Measurements from ENCODE around the gene FBXW7.
A peak's percentile ranks its signal among the peaks of the same experiment; 100 is the strongest.

Gene FBXW7

DNA sequence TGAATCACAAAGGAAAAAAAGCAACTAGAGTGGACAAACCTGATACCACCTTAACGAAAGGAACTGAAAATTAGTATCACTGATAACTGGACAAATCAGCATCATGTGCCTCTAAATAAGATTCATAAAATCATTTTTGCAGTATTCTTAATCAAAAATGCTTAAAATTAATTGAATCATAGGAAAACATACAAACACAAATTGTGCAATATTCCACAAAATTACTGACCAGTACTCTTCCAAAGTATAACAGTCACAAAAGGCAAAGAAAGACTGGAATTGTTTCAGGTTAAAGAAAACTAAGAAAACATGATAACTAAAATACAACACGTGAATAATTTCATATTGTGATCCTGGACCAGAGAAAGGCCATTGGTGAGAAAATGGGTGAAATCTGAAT lies 27.1 kb downstream of the FBXW7 start:
- H3K27ac Mint-ChIP-seq, result no peak overlapping the region
- H3K4me3 Mint-ChIP-seq, result no peak overlapping the region
- H3K36me3 Mint-ChIP-seq, result peaks cover 5% of the 10 kb centered on the region
- H3K27me3 Mint-ChIP-seq, result no peaks in the 10 kb centered on the region
- H3K4me1 Mint-ChIP-seq, result peaks cover 62% of the 10 kb centered on the region
- H3K9me3 Mint-ChIP-seq, result no peaks in the 10 kb centered on the region

- no peak overlapping the region for H3K27ac Mint-ChIP-seq
- H3K4me1 Mint-ChIP-seq, result peaks cover 60% of the 10 kb centered on the region
- no peak overlapping the region for H3K4me3 Mint-ChIP-seq
- H3K36me3 Mint-ChIP-seq, result peaks cover 5% of the 10 kb centered on the region
- H3K27me3 Mint-ChIP-seq, result no peaks in the 10 kb centered on the region
- no peaks in the 10 kb centered on the region for H3K9me3 Mint-ChIP-seq
These were observed 27.5 kb downstream of the FBXW7 start for GRCh38 chr4:152508386-152508785.

GRCh38 chr4:152503653-152504290 lies 32.1 kb downstream of the FBXW7 start:
- no peak overlapping the region for H3K4me3 Mint-ChIP-seq
- H3K36me3 Mint-ChIP-seq, result peaks cover 5% of the 10 kb centered on the region
- H3K27ac Mint-ChIP-seq, result no peak overlapping the region
- H3K27me3 Mint-ChIP-seq, result no peaks in the 10 kb centered on the region
- H3K9me3 Mint-ChIP-seq, result no peaks in the 10 kb centered on the region
- peaks cover 41% of the 10 kb centered on the region for H3K4me1 Mint-ChIP-seq

DNA sequence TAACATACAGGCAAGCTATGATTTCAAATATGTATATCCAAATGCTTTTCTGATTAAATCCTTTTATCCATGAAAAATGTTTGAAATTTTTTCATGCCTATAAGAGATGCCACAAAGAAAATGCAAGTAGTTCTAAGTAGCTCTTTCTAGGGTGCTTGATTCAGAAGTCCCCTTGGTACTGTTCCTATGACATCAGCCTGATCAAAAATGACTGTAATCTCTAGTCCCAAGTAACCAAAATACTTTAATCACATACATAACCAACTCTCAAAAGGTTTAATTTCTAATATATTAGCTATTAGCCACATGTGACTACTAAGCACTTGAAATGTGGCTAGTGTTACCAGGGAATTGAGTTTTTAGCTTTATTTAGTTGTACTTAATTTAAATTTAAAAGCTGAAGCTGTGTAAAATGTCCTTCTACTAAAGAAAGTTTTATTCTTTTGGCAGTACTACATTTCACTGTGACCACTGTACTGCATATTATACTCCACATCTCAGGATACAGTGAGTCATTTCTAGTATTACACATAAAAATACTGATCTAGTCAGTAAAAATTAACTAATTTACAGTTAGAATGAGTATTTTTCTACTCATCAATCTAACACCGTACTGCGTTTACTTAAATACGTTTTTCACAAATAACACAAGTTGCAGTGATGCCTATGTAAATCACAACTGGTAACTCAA lies 33.9 kb downstream of the FBXW7 start:
- Mint-ChIP-seq H3K9me3 (no peaks in the 10 kb centered on the region), H3K27me3 (no peaks in the 10 kb centered on the region), H3K4me3 (no peak overlapping the region), H3K27ac (peak overlapping the region; percentile 78), H3K36me3 (no peaks in the 10 kb centered on the region), H3K4me1 (peaks cover 44% of the 10 kb centered on the region)

DNA sequence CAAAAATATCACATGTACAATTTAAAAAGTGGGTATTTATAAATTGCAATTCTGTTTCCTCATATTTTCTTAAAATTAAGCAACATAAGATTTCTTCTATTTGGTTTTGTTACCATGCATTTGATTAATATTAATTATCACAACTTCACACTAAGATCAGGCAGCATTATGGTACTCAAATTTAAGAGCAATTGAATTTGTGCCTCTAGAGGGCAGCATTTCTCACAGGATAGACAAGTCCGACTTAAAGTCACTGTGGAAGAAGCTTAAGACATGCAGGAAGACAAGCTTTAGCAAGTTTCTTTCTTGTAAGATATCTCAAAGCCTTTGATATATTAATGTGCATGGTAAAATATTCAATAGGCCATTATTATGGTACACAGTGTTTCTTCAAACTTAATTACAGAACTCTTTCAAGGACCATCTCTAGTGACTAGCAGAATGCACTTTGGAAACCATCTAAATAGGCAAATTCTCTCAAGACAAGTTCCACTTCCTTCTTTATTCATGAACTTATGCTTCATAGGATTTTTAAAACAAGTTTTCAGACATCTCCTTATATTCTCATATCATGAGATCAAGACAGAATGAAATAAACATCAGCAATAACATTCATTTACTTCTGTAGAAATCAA lies 35.0 kb downstream of the FBXW7 start:
- Mint-ChIP-seq H3K36me3 (no peaks in the 10 kb centered on the region), H3K9me3 (no peaks in the 10 kb centered on the region), H3K27me3 (no peaks in the 10 kb centered on the region), H3K4me1 (peaks cover 45% of the 10 kb centered on the region), H3K27ac (no peak overlapping the region), H3K4me3 (no peak overlapping the region)

DNA sequence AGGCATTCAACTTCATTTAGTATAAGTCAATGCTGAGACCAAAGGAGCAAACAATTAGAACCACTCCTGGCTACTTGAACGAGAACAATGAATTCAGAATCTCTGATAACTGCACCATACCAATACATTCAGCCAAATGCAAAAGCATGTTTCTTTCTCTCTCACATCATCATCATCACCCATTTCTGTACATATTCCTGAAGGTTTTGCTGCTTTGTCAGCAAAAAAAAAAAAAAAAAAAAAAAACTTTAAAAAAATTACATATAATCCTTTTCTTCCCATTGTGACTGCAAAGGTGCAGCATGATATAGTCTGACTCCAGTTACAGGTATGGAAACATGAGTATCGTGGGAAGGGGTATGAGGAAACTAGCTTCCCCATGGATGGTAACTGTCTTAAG lies 35.6 kb downstream of the FBXW7 start:
- H3K9me3 Mint-ChIP-seq, result no peaks in the 10 kb centered on the region

DNA sequence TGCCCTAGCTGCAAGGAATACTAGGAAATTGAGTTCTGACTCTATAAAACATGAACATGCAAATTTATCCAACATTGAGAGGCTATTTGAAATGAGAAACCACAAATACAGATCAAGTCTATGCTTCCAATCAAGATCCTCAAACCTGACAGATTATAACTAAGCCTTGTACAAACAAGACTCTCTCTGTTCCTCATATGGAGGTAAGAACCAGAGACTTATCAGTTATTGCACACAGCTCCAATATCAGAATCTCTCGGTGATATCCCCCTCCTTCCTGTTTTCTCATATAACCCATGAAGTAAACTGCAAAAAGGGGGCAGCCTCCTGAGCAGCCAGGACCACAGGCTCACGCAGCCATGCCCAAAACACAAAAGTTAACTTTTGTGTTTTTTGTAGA lies 36.5 kb downstream of the FBXW7 start:
- H3K4me3 Mint-ChIP-seq, result no peak overlapping the region
- H3K27me3 Mint-ChIP-seq, result no peaks in the 10 kb centered on the region
- H3K27ac Mint-ChIP-seq, result no peak overlapping the region
- peaks cover under 1% of the 10 kb centered on the region for H3K36me3 Mint-ChIP-seq
- H3K9me3 Mint-ChIP-seq, result no peaks in the 10 kb centered on the region
- H3K4me1 Mint-ChIP-seq, result peaks cover 49% of the 10 kb centered on the region

More for the DNA sequence above, 35.6 kb downstream of the FBXW7 start:
- H3K27me3 Mint-ChIP-seq, result no peaks in the 10 kb centered on the region
- H3K4me1 Mint-ChIP-seq, result peaks cover 47% of the 10 kb centered on the region
- no peak overlapping the region for H3K27ac Mint-ChIP-seq
- no peaks in the 10 kb centered on the region for H3K36me3 Mint-ChIP-seq
- H3K4me3 Mint-ChIP-seq, result no peak overlapping the region

- Mint-ChIP-seq H3K4me1 (peaks cover 69% of the 10 kb centered on the region), H3K27me3 (no peaks in the 10 kb centered on the region), H3K4me3 (no peak overlapping the region), H3K36me3 (peaks cover 5% of the 10 kb centered on the region), H3K27ac (no peak overlapping the region), H3K9me3 (no peaks in the 10 kb centered on the region)
These were observed 41.9 kb downstream of the FBXW7 start for GRCh38 chr4:152494020-152494419.

DNA sequence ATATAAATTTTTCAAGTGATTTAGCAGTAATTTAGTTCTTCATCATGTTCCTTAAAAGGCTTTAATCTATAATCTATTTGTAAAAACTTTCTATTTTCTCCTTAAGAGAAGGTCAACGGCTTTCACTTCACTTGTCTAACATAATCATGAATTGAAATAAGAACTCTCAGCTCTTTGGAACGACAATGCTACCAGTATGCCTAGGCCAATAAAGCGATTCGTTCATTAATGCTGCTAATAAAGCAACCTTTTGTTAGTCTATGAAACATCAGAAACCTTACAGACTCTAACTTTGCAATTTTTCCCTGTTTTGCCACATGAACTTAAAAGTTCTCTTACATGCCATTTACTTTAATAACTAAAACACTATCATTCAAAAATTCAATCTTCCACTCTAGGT lies 47.6 kb downstream of the FBXW7 start:
- Mint-ChIP-seq H3K4me3 (peak overlapping the region; percentile 3), H3K36me3 (peaks cover 4% of the 10 kb centered on the region), H3K9me3 (no peaks in the 10 kb centered on the region), H3K27ac (no peak overlapping the region), H3K27me3 (no peaks in the 10 kb centered on the region), H3K4me1 (peaks cover 70% of the 10 kb centered on the region)

DNA sequence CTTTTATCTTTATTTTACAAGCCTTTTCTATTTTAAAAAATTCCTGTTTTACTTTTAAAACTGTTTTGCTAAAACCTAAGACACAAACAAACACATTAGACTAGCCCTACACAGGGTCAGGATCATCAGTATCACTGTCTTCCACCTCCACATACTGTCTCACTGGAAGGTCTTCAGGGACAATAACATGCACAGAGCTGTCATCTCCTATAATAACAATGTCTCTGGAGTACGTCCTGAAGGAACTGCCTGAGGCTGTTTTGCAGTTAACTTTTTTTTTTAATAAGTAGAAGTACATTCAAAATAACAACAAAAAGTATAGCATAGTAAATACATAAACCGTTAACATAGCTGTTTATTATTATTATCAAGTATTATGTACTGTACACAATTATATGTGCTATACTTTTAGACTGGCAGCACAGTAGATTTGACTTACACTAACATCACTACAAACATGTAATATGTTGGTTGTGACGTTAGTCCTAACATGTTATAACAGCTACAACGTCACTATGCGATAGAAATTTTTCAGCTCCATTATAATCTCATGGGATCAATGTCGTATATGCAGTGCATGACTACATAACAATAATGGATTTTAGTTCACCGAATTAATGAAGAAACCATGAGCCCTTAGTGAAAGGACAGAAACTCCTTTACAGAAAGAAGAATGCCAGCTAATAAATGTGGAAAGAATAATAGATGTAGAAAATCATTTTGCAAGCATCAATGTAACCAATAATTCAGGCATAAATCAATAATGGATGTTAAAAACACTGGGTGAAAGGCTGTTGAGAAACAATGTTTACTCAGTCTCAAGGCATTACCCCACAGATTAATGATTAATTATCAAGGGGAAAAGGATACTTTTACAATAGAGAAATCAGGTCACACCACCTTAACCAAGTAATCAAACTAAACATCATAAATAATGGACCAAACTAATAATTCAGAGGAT lies 49.2 kb downstream of the FBXW7 start:
- Mint-ChIP-seq H3K27me3 (no peaks in the 10 kb centered on the region), H3K4me1 (peaks cover 58% of the 10 kb centered on the region), H3K27ac (peak overlapping the region; percentile 12), H3K9me3 (peaks cover 5% of the 10 kb centered on the region), H3K4me3 (no peak overlapping the region), H3K36me3 (peaks cover 4% of the 10 kb centered on the region)

- H3K27ac Mint-ChIP-seq, result no peak overlapping the region
- H3K27me3 Mint-ChIP-seq, result no peaks in the 10 kb centered on the region
- peaks cover 8% of the 10 kb centered on the region for H3K9me3 Mint-ChIP-seq
- peaks cover 55% of the 10 kb centered on the region for H3K4me1 Mint-ChIP-seq
- no peak overlapping the region for H3K4me3 Mint-ChIP-seq
- H3K36me3 Mint-ChIP-seq, result peaks cover 6% of the 10 kb centered on the region
These were observed 50.1 kb downstream of the FBXW7 start for GRCh38 chr4:152485726-152486276.

- Mint-ChIP-seq H3K4me3 (no peak overlapping the region), H3K4me1 (peaks cover 63% of the 10 kb centered on the region), H3K27me3 (no peaks in the 10 kb centered on the region), H3K9me3 (peaks cover 8% of the 10 kb centered on the region), H3K36me3 (peaks cover 7% of the 10 kb centered on the region), H3K27ac (no peak overlapping the region)
These were observed 53.7 kb downstream of the FBXW7 start for GRCh38 chr4:152482211-152482610.

DNA sequence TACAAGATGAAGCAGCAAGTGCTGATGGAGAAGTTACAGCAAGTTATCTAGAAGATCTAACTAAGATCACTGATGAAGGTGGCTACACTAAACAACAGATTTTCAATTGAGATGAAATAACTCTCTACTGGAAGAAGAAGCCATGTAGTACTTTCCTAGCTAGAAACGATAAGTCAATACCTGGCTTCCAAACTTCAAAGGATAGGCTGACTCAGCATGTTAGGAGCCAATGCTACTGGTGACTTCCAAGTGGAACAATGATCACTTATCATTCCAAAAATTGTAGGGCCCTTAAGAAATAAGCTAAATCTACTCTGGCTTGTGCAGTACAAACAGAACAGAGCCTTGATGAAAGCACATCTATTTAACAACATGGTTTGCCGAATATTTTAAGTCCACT lies 55.0 kb downstream of the FBXW7 start:
- Mint-ChIP-seq H3K27me3 (no peaks in the 10 kb centered on the region), H3K27ac (no peak overlapping the region), H3K36me3 (peaks cover 7% of the 10 kb centered on the region), H3K4me1 (peaks cover 63% of the 10 kb centered on the region), H3K9me3 (peaks cover 8% of the 10 kb centered on the region), H3K4me3 (no peak overlapping the region)

GRCh38 chr4:152480326-152480725 lies 55.6 kb downstream of the FBXW7 start:
- Mint-ChIP-seq H3K4me1 (peaks cover 61% of the 10 kb centered on the region), H3K36me3 (peaks cover 10% of the 10 kb centered on the region), H3K4me3 (no peak overlapping the region), H3K9me3 (peaks cover 8% of the 10 kb centered on the region), H3K27me3 (no peaks in the 10 kb centered on the region), H3K27ac (no peak overlapping the region)

DNA sequence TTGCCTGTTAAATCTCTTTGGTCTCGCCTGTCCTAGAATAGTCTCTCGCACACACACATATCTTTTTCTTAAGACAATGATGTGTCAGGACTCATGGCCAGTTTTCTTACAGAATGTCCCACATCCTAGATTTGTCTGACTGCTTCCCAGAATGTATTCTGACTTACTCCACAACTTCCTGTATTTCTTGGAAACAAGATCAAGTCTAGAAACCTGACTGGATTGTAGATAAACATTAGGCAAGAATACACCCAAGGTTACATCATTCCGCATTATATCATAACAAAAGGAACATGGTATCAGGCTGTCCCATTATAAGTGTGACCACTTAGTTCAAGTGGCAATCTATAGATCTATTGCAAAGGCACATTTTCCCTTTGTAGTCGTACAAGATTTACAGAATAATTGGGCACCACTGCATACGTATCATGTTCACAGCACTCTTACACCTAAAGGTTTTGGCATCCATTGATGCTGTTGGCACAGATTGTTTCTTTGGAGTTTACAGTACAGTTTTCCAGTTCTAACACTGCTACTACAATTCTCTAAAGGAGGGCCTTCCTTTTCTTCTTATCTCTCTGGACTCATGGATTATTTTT lies 56.4 kb downstream of the FBXW7 start:
- Mint-ChIP-seq H3K36me3 (peaks cover 10% of the 10 kb centered on the region), H3K9me3 (peaks cover 8% of the 10 kb centered on the region), H3K27ac (no peak overlapping the region), H3K4me3 (no peak overlapping the region), H3K4me1 (peaks cover 55% of the 10 kb centered on the region), H3K27me3 (no peaks in the 10 kb centered on the region)

Data from activated naive CD4-positive, alpha-beta T cell treated with anti-CD3 and anti-CD28 coated beads, Interleukin-2, amount 50 U/mL, for 24 hours (primary cell).